GM21723 (cell line): ENCODE data around the gene FRMD4A.

ENCODE experiments used
- ATAC-seq: cut with Tn5 transposase; IDR thresholded peaks from one replicate; pipeline ENCODE4 v1.9.1; 2021; ENCODE audit warnings: mild to moderate bottlenecking, moderate library complexity; ENCODE audit not compliant: unreplicated experiment

Gene FRMD4A

GRCh38 chr10:14330388-14331061 lies at the start of gene FRMD4A:
Gene FRMD4A (minus strand): TSS chr10:14330924.
- no peak for ATAC-seq

DNA sequence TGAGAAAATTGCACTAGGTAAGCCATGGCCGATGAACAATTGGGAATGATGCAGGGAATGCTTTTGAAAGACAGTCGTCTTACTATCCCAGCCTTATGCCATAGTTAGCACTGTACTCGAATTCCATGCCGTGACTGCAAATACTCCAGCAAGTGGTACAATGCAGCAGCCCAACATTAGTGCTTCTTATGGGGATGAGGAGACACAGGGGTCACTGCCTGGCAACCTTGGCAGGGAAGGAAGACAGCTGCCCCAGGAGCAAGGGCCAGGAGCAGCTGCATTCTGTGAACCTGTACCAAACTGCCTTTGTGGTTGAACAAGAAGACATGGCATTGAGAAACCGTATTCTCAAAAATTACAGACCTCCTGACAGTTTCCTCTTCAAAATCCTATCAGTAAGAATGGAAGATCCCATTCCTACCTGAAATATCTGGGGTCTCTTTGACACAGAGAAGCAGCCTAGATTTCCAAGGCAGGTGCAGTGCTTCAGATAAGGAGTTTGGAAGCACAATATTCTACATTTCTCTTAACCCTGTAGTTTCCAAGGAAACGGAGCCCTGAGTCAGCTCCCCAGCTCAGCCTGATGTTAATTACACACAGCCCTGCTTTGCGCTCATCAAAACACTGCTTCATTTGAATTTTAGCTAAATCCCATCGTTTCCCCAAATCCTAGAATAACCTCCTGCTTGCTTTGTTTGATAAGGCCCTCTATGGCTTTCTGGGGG lies 49.0 kb upstream of the FRMD4A start:
- ATAC-seq, result no peak

- no peak for ATAC-seq
These were observed 47.8 kb upstream of the FRMD4A start for GRCh38 chr10:14378387-14378960.

DNA sequence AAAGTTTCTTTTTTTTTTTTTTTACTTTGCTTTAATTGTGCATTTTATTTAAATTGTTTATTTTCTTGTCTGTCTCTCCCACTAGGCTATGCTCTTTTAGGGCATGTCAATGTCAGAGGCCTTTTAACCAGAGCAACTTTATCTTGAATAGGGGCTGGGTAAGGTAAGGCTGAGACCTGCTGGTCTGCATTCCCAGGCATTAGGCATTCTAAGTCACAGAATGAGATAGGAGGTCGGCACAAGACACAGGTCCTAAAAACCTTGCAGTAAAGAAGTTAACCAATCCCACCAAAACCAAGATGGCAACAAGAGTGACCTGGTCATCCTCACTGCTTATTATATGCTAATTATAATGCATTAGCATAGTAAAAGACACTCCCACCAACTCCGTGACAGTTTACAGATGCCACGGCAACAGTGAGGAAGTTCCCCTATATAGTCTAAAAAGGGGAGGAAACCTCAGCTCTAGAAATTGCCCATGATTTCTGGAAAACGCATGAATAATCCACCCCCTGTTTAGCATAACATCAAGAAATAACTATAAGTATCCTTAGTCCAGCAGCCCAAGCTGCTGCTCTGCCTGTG lies 47.0 kb upstream of the FRMD4A start:
- no peak for ATAC-seq

- ATAC-seq, result no peak
These were observed 44.2 kb upstream of the FRMD4A start for GRCh38 chr10:14374745-14375445.

DNA sequence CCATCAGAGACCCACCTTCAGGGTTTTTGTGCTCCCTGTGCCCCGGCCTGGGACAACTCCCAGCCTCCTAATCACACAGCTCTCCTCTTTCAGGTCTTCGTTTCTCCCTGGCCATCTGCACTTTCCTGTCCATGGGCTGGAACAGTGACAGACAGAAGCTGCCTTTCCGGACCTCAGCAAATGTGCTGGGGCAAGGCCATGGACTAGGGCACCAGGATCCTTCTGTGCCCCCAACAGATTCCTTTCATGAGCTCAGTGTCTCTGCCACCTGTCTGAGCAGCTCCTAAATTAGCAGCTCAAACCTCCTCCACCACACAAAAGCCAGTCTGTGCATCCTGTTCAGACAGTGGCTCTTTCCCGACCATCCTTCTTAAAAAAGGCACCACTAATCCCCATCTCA lies 41.9 kb upstream of the FRMD4A start:
- ATAC-seq, result no peak

DNA sequence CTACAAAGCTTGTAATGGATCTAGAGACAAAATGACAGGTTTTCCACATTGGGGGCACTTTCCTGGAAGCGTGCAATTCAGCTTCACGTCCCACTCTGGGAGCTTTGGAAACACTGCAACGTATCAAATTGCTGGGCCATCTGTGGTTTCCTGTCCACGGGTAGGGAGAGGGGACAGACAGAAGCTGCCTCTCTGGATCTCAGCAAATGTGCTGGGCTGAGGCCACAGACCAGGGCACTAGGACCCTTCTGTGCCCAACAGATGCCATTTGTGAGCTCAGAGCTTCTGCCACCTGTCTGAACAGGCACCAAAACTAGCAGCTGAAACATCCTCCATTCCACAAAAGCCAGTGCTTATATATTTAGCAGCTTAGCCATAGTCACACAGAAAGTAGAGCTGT lies 40.9 kb upstream of the FRMD4A start:
- ATAC-seq, result no peak

- ATAC-seq, result no peak
These were observed 40.2 kb upstream of the FRMD4A start for GRCh38 chr10:14370894-14371293.

DNA sequence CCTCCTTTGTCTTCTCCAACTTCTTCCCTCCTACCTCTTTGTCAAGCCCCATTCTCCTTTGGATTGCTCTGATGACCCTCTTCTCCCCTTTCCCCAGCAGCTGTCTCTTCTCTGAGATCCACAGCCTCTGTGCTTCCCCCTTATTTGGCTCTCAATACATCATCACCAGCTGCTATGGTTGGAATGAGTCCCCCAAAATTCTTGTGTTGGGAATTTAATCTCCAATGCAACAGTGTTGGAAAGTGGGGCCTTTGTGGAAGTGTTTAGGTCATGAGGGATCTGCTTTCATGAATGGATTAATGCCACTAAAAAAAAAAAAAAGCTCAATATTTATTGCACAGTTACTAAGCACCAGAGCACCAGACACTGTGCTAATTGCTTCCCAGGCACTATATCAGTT lies 39.2 kb upstream of the FRMD4A start:
- ATAC-seq, result no peak

DNA sequence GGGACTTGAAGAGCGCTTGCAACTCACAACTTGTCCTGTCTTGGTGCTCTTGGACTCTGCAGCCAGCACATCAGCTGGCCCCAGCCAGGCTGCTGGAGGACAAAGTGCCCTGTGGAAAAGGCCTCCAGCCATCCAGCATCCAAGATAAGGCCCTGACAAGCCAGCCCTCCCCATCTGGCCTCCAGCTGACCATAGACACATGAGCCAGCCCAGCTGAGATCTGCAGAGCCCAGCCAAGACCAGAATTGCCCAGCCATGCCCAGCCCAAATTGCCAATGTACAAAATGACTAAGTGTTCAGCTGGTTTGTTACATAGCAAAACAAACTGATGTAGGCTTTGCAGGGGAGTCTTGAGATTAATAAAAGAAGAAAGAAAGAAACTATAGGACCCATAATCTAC lies 36.0 kb upstream of the FRMD4A start:
- ATAC-seq, result no peak

GRCh38 chr10:14365266-14365665 lies 34.5 kb upstream of the FRMD4A start:
- no peak for ATAC-seq

- no peak for ATAC-seq
These were observed 31.4 kb upstream of the FRMD4A start for GRCh38 chr10:14362104-14362503.

- no peak for ATAC-seq
These were observed 30.2 kb upstream of the FRMD4A start for GRCh38 chr10:14360961-14361360.

DNA sequence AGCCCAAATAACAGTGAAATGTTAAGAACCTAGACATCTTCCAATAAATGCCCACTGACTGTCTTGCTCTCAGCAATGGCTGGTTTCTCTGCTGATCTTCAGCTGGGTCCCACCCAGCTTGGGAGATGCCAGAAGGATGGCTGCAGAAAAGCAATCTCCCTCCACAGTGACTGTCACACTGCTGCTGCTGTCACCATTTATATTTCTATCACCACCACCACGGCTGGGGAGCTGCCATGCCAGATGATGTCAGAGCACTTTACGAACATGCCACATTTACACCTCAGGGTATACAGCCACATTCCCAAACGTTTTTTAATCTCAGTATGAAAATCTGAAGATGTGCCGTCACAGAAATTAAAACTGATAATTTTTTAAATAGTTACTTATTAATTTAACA lies 29.8 kb upstream of the FRMD4A start:
- no peak for ATAC-seq

GRCh38 chr10:14358886-14359573 lies 28.3 kb upstream of the FRMD4A start:
- ATAC-seq, result no peak

DNA sequence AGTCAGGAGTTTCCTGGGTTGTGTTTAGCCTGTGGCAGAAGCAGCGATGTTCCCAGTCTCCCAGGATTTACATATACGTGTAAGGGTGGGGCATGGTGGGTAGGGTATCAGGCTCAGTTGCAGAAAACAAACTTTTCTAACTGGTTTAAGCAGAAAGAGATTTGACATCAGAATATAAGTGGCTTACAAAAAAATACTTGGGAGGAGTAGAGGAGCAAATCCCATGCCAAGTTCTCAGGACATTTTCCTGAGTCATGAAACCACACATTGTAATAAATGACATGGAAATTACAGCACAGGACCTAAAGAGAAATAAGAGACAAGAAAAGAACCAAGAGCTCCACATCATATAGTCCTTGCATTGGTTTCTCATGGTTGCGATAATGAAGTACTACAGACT lies 26.2 kb upstream of the FRMD4A start:
- ATAC-seq, result no peak

DNA sequence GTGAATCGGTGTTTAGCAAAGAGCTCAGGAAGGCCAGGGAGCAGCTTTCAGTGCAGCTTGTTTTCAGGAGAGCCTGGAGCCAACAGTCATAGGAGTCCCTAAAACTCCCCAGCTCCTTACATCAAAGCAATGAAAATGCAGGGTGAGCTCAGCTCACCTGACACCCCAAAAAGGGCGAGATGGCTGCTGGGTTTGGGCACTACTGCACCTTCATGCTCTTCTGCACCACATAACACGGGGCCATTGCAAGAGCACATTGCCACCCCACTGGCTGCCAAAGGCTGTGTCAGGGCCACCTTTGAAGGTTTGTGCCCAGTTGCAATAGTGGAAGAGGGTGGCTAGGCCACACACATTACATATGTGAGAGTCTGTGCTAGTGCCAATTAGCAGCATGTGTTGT lies 25.0 kb upstream of the FRMD4A start:
- ATAC-seq, result no peak

- ATAC-seq, result no peak
These were observed 22.7 kb upstream of the FRMD4A start for GRCh38 chr10:14353291-14353913.

DNA sequence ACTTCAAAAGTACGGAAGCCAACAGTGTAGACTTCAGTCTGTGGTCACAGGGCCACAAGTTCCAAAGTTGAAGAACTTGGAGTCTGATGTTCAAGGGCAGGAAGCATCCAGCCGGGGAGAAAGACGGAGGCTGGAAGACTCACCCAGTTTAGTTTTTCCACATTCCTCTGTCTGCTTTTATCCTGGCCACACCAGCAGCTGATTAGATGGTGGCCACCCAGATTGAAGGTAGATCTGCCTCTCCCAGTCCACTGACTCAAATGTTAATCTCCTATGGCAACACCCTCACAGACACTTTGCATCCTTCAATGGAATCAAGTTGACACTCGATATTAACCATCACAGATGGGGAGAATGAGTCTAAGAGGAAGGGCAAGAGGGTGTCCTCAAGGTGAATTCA lies 19.3 kb upstream of the FRMD4A start:
- no peak for ATAC-seq

GRCh38 chr10:14349081-14349480 lies 18.4 kb upstream of the FRMD4A start:
- no peak for ATAC-seq
